HG03108 (cell line): ENCODE measurements around the gene PHLDA1.
A peak's percentile ranks its signal among the peaks of the same experiment; 100 is the strongest.

Experiments
- ATAC-seq: cut with Tn5 transposase; IDR thresholded peaks from one replicate; pipeline ENCODE4 v1.9.1; 2021; ENCODE audit warnings: moderate library complexity; ENCODE audit not compliant: unreplicated experiment

PHLDA1 gene

DNA sequence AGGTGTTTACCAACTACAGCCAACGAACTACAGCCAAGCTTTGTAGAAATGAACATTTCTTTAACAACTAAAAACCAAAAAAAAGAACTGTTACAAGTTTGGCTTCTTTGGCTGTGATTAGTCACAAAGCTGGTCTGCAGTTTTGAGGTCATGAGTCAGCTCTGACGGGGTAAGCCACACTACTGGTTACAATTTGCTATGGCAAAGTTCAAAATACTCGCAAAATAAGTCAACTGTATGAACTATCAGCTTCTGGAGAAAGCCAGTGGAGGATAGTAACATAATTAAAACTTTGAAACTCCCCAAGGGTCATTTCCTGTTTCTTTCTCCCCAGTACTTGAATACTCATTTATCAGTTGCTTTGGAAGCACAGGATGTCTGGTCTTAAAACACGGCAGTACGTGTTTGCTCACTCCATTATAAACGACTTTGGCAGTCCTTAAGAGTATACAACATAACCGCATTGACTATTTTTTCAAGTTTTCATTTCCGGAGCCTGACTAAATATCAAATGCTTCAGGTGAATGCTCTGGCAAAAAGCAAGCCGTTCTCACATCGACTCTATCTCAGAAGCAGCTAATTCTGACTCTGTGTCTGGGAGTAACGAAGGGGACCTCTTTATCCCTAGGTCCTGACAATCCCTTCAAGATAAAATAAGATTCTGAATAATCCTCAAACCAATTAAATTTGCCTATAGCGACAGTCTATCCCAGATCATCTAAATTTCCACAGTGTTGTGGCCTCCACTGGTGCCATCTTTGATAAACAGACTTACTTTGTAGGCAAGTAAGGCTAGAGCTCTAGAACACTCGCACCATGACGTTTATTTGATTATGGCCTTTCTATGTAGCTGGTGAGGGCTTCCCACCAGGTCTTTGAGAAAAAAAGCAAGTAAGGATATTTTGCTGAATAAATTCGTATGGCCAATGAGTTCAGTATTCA lies 10.6 kb downstream of the PHLDA1 start:
- peak; percentile 36 for ATAC-seq

DNA sequence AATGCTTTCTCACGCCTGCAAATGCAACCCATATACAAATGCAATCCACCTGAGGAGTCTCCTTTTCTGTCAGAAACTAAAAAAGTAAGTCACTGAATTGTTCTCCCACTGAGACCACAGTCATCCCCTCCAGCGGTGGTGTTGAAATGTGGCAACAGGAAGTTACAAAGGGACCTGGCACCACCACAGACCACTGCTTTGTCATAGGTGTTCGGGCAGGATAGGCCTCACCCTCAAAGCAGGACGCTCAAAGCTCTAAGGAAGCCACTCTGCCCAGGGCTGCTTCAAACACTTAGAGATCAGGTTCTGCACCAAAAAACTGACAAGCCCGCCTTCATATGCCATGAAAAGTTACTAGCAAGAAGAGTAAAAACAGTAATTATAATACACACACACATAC lies 11.3 kb downstream of the PHLDA1 start:
- ATAC-seq, result peak; percentile 78

DNA sequence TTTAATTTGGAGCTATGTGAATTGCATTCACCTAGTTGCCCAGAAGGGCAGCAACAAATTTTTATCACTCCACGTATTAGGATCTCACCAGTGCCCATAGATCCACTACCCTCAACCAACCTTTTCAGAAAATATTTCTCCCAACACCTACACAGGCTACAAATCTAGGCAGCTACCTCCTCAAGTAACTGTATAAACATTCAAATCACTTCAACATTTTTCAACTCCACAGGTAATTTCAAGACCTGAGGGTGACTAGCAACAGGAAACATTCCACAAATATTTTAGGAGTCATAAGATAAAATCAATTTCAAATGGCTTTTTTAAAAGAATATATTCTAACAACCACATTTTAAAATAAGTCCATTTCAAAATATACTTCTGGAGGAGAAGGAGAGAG lies 12.9 kb downstream of the PHLDA1 start:
- ATAC-seq, result no peak

DNA sequence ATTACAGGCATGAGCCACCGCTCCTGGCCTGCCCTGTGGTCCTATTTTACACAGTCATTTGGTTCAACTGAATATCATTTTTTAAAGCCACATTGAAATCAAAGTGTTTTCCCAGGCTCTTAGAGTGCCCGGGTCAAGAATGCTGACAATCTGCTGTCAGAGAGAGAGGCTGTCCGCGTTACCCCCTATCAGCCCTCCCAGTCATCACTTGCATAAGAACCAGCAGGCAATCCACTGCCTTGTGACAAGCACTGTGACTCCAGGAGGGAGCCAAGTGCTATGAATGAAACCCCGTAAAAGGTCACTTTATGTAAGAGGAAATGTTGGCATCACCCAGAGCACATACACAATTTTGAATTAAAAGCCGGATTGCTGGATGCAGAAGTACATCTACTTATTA lies 13.5 kb downstream of the PHLDA1 start:
- no peak for ATAC-seq

DNA sequence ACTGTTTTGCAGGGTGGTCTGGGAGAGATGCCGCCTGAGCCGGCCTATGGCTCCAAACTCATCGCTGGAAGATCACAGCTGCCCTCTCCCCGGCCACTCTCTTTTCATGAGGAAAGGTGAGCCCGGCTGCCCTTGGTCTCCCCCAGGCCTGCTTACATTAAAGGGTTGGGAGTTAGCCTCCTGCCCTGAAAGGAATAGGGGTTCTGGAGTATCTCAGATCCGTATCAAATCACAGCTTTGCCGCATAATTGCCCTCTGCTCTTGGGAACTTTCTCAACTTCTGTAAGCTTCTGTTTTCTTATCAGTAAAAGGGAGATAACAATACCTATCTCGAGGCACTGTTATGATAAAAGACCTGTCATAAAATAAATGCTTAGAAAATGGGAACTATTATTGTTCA lies 17.6 kb downstream of the PHLDA1 start:
- no peak for ATAC-seq

DNA sequence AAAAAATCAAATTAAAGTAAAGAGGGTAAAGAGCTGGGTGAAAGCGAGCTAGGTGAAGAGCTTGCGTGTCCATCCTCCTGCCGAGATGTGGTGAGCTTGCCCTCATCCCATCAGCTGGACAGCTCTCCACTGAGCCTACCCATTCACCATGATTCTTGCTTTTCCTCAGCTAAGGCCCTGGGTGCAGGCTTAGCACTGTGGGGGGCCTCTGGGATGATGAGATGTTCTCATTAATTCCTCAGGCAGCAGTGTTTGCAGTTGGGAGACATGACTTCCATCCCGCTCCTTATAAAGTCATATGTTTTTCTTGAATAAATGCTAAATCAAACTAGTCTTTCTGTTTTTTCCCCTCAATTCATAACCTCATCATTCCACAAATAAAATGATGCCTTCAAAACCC lies 18.0 kb downstream of the PHLDA1 start:
- no peak for ATAC-seq

DNA sequence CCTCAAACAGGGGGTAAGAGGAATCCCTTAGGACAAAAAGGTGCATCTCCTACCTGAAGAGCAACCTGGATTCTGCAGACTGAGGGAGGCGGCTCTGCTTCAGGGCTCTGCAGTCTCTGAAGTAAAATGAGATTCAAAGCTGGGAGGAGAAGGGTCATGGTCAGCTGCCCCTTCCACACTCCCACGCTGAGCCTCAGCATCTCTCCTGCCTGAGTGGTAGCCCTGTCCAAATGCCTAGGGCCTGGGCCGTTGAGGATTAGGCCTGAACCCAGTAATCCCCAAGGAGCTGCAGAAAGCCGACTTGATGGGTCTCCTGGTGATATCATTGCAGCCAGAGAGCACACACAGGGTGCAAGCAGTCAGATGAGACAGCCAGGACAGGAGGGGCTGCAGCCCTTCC lies 18.9 kb downstream of the PHLDA1 start:
- no peak for ATAC-seq

DNA sequence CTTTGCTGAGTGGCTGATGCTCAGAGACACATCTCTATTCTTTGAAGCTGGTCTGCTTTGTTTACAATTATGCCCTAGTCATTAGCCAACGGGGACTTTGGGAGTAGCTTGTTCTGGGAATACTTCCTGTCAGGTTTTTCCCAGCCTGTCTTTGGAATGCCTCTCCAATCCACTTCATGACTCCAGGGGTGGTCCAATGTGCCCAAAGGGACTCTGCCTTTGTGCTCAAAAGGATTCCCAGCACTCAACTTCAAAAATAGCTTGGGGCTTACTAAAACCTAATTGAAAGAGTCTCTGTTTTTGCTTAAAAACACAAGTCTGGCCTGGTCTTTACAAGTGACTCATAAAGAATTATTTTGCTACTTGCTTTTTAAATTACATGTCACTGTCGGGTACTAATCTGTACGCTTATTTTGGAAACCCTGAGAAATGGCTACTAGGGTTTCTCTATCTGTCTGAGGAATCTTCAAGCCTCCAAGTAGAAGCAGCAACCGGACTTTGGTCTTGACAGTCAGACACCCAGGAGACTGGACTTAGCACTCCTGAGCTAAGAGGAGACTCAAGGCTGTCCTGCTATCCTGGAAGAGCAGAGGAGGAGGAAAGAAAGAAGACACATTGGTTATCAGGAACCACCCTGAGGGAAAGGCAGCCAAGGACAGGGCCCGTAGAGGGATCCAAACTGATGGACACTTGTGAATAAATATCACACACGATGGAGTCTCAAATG lies 20.7 kb downstream of the PHLDA1 start:
- no peak for ATAC-seq

DNA sequence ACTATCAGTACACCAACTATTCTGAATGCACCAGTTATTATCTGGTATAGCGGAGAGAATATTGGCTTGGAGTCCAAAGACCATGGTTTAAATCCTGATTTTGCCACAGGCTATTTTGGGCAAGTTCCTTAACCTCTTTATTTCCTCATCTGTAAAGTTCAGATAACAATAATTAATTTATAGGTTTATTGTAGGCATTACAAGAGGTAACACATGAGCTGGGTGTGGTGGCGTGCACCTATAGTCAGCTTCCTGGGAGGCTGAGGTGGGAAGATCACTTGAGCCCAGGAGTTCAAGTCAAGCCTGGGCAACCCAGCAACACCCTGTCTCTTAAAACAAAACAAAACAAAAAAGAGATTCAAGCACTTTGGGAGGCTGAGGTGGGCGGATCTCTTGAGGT lies 23.1 kb downstream of the PHLDA1 start:
- no peak for ATAC-seq

DNA sequence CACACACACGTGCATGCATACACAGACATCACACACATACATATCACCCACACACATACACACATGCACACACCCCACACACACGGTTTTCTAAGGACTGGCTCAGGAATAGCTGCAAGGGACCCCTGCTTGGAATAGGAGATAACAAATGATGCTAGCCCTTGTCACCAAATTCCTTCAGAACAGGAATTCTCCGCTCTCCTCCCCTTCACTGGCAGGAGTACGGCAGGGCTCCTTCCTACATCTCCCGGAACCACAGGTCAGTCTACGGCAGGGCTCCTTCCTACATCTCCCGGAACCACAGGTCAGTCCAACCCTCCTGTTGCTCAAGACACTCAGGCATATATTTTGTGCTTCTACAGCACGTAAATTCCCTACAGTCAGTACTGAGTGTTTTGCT lies 23.9 kb downstream of the PHLDA1 start:
- no peak for ATAC-seq

DNA sequence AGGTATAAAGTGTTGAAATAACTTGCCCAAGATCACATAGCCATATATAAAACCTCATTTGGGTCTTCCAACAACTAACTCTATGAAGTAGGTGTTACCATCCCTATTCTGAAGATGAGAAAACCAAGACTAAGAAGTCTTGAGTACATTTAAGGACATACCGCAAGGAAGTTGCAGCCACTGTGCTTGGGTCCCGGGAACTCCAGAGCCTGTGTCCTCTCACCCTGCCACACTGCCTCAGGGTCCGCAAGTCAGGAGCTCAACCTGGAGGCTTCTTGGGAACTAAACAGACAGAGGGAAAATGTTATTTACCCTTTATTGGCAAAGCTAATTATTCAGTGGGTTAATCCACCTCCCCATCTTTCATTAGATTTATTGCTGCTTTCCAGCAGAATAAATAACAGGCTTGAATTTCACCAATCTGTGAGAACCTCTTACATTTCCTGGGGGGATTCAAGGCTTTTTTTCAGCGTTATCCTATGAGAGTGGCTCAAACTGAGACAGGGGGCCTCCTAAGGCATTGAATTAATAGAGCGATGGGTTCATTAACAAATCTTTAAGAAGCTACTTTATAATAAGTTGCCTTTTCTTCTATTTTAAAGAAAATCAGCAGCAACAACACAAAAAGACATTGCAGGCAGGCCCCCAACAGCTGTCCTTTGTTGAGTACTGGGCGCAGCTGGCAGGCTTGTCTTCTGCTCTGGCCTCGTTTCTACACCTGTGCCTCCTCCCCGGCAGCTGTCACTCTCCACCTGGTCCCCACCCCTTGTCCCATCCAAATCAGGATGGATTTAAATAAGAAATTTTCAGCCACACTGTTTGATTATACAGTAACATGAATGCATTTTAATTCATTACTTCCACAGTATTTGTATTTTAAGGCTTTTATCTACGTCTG lies 25.3 kb downstream of the PHLDA1 start:
- ATAC-seq, result no peak

DNA sequence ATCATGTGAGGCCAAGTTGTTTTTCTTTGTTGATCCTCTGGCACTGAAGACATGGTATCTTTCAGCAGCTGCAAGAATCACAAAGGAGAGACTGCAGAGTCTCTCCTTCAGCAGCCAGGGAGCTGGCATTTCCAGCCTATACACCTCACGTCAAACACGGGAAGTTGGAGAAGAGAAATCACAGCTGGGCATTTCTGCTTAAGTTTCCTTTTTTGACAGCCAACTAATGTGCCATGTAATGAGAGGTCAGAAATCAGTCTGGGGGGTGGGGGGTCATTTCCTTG lies 28.3 kb downstream of the PHLDA1 start:
- no peak for ATAC-seq

DNA sequence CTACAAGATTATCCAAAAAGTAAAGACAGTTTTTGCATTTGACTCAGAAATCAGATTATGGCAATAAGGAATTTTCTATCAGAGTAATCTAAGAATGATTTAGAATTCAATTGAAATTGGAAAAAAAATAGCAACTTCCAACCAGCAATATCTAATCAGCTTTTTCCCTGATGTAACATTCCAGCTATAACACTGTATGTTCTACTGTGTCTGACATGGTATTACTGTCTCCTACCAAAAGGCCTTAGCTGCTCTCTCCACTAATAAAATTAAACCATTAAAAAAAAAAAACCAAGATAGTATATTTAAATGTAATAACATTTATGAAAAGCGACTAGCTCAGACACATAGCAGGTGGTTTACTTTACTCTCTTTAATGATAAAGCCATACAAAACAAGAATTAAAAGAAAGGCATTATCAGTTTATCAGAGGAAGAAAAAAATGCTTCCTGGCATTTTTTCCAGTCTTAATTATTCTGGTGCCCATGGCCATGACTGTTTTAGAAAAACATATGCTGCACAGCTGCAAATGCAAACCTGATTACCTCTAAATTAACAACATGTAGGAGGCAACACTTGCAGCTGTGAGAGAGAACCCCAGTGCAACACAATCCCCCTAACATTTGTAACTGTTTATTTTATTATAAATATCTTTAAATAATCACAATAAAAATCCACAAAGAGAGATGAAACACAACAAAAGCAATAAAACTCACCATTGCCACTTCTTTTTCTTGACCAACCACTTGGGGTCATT lies 28.8 kb downstream of the PHLDA1 start:
- ATAC-seq, result no peak

DNA sequence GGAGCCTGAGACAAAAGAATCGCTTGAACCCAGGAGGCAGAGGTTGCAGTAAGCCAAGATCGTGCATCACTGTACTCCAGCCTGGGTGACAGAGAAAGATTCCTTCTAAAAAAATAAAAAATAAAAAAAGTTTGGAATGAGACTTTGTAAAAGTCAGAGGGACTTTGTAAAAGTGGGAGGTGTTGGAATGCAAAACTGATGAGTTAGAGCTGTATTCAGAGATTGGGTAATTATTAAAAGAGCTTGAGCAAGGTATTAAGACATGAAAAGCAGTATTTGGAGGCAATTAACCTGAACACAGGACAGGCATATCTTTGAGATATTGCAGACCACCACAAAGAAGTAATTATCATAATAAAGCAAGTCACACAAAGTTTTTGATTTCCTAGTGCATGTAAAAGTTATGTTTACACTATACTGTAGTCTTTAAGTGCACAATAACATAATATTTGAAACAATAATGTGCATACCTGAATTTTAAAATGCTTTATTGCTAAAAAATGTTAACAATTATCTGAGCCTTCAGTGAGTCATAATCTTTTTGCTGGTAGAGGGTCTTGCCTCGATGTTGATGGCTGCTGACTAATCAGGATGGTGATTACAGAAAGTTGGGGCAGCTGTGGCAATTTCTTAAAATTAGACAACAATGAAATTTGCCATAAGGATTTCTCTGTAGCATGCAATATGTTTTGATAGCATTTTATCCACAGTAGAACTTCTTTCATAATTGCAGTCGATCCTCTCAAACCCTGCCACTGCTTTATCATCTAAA lies 33.1 kb downstream of the PHLDA1 start:
- no peak for ATAC-seq

DNA sequence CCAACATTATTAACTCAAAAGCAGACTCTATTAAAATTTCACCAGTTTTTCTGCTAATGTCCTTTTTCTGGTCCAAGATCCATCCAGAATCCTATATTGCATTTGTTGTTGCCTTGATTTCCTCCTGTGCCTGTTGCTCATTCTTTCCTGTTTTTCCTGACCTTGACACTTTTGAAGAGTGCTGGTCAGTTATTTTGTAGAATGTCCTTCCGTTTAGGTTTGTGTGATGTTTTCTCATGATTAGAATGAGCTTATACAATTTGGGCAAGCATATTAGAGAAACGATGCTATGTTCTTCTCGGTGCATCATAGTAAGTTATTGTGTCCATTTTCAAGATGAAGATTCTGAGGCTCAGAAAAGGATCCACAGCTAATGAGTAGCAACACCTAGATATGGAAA lies 33.9 kb downstream of the PHLDA1 start:
- no peak for ATAC-seq

DNA sequence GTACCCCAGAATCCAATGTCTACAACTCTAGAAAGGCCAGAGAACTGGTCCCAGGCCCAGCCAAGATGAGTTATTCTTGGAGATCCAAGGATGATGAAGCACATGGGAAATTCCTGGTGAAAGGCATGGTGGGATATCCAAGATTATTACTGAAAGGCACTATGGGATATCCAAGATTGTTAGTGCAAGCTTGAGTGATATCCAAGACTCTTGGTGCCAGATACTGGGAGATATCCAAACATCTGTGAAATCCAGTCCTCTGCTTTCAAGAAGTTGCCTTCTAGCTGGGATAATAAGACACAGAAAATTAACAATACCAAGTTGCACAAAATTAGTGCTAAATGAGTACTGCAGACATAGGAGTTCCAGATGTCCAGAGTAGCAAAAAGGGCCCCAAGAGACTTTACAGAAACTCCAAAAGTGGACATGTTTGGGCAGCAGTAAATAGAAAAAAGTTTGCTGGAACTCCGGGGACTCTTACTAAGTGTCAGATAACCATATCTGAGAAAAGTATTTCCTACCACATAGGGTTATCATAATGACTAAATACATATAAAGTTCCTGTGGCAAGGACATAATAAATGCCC lies 34.6 kb downstream of the PHLDA1 start:
- no peak for ATAC-seq

DNA sequence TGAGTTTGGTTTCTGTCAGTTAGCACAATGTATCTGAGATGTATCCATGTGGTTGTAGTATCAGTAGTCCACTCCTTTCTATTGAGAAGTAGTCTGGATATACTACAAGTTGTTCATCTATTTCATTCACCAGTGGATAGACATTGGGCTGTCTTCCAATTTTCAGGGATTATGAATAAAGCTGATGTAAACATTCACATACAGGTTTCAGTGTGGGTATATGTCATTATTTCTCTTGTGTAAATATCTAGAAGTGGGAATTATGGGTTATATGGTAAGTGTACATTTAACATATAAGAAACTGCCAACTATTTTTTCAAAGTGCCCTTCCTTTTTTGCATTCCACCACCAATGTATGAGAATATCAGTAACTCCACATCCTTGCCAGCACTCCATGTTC lies 35.9 kb downstream of the PHLDA1 start:
- ATAC-seq, result no peak

DNA sequence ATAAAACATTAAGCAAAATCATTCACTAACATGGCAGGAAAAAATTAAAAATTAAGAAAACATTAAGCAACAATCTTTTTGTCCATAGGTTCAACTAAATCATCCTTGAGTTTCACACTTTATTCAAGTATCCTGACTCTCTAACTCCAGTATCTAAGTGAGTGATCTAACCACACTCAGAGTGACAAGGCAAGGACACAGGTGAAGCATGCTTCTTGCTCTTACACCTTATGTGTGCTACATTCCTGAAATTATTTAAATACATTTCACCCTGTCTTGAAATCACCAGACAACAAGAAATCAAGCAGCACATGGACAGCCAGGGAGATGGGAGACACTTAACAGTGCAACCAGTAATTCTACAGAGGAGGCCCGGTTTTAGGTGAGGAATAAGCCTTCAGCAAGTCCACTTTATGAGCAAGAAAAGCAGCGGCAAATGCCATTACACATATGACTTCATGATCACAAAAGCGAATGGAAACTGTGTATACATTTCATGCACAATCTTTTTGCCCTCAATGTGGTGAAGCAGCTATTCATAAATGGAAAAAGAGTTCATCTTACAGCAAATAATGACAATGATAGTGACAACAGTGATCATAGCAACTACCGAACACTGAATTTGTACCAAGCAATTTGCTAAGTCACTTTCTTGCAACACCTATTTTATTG lies 37.4 kb downstream of the PHLDA1 start:
- no peak for ATAC-seq

DNA sequence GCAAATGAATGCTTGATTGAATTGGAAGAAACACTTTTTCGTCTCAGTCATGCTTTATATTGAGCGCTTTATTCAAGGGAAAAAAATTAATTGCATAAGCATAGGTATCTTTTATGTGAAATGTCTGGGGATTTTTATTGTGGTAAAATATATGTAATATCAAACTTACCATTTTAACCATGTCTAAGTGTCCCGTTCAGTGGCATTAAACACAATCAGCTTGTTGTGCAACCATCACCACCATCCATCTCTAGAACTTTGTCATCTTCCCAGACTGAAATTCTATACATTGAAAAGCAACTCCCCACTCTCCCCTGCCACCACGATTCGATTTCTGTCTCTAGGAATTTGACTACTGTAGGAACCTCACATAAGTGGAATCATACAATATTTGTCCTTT lies 39.8 kb downstream of the PHLDA1 start:
- no peak for ATAC-seq
